Measurements from ENCODE around the gene PAK1. TPM values are rescaled to one million over a fixed set of nuclear protein-coding genes. Genes with fewer than 3 reads are reported as not detected.

PAK1 gene
- total and polyA plus RNA-seq, 8 donors: 16.7 to 89.5 (median 46.5) TPM

GRCh38 chr11:77322926-77323590 lies 150.8 kb downstream of the PAK1 start:
- DNase-seq: no peak
- intact Hi-C loops (cut with DNase I; ENCODE audit: low total_unique reads): no loop called here

GRCh38 chr11:77322506-77322905 lies 151.4 kb downstream of the PAK1 start:
- intact Hi-C loops (cut with DNase I; ENCODE audit: low total_unique reads): no loop called here
- peak overlapping the region in 1 of 5 donors; percentile 41 for H3K27ac ChIP-seq
- no peaks in the 10 kb centered on the region for H3K4me1 ChIP-seq
- H3K9me3 ChIP-seq: no peaks in the 10 kb centered on the region
- peaks cover 0 to 50% (median 36%) of the 10 kb centered on the region in 4 donors for H3K36me3 ChIP-seq
- 55 to 94% (median 81%) methylated on average over 2 of the region's 2 CpGs for WGBS, 5 donors
- TF ChIP-seq POLR2A (IDR thresholded peaks at IDR 0.05) (no peak), EP300 (IDR thresholded peaks at IDR 0.05) (no peak), POLR2AphosphoS5 (IDR thresholded peaks at IDR 0.05) (no peak)
- TF ChIP-seq, protein P1, sequence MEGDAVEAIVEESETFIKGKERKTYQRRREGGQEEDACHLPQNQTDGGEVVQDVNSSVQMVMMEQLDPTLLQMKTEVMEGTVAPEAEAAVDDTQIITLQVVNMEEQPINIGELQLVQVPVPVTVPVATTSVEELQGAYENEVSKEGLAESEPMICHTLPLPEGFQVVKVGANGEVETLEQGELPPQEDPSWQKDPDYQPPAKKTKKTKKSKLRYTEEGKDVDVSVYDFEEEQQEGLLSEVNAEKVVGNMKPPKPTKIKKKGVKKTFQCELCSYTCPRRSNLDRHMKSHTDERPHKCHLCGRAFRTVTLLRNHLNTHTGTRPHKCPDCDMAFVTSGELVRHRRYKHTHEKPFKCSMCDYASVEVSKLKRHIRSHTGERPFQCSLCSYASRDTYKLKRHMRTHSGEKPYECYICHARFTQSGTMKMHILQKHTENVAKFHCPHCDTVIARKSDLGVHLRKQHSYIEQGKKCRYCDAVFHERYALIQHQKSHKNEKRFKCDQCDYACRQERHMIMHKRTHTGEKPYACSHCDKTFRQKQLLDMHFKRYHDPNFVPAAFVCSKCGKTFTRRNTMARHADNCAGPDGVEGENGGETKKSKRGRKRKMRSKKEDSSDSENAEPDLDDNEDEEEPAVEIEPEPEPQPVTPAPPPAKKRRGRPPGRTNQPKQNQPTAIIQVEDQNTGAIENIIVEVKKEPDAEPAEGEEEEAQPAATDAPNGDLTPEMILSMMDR (IDR thresholded peaks at IDR 0.05): no peak
- DNase-seq: no peak
- no peak overlapping the region for H3K4me3 ChIP-seq
- H3K27me3 ChIP-seq: no peaks in the 10 kb centered on the region

More at GRCh38 chr11:77322926-77323590, 150.8 kb downstream of the PAK1 start:
- Histone ChIP-seq H3K27me3 (no peaks in the 10 kb centered on the region), H3K9me3 (no peaks in the 10 kb centered on the region), H3K27ac (no peak overlapping the region), H3K4me3 (no peak overlapping the region), H3K4me1 (no peaks in the 10 kb centered on the region), H3K36me3 (peaks cover 0 to 50% (median 36%) of the 10 kb centered on the region in 4 donors)
- 59 to 84% (median 72%) methylated on average over 2 of the region's 2 CpGs for WGBS, 5 donors
- no peak for TF ChIP-seq POLR2AphosphoS5 (IDR thresholded peaks at IDR 0.05)
- no peak for TF ChIP-seq EP300 (IDR thresholded peaks at IDR 0.05)
- no peak for TF ChIP-seq POLR2A (IDR thresholded peaks at IDR 0.05)
- TF ChIP-seq, protein P1 (IDR thresholded peaks at IDR 0.05): no peak

GRCh38 chr11:77320351-77320750 lies 153.5 kb downstream of the PAK1 start:
- DNase-seq: no peak
- peaks cover 0 to 34% (median 25%) of the 10 kb centered on the region in 4 donors for H3K36me3 ChIP-seq
- no peak for TF ChIP-seq EP300 (IDR thresholded peaks at IDR 0.05)
- TF ChIP-seq, protein P1 (IDR thresholded peaks at IDR 0.05): no peak
- intact Hi-C loops (cut with DNase I; ENCODE audit: low total_unique reads): no loop called here
- H3K27ac ChIP-seq: no peak overlapping the region
- no peak overlapping the region for H3K4me3 ChIP-seq
- no peaks in the 10 kb centered on the region for H3K27me3 ChIP-seq
- WGBS, 5 donors: 86 to 100% (median 90%) methylated on average over 1 of the region's 1 CpG
- no peaks in the 10 kb centered on the region for H3K4me1 ChIP-seq
- no peaks in the 10 kb centered on the region for H3K9me3 ChIP-seq

GRCh38 chr11:77318600-77318999 lies 155.3 kb downstream of the PAK1 start:
- intact Hi-C loops (cut with DNase I; ENCODE audit: low total_unique reads): no loop called here

More at GRCh38 chr11:77318600-77318999, 155.3 kb downstream of the PAK1 start:
- WGBS, 5 donors: 81 to 85% (median 84%) methylated on average over 2 of the region's 2 CpGs
- H3K36me3 ChIP-seq: peaks cover 0 to 23% (median 20%) of the 10 kb centered on the region in 4 donors
- H3K27me3 ChIP-seq: no peaks in the 10 kb centered on the region
- no peaks in the 10 kb centered on the region for H3K9me3 ChIP-seq
- H3K27ac ChIP-seq: no peak overlapping the region
- TF ChIP-seq POLR2A (IDR thresholded peaks at IDR 0.05) (no peak), EP300 (IDR thresholded peaks at IDR 0.05) (no peak), POLR2AphosphoS5 (IDR thresholded peaks at IDR 0.05) (no peak)
- TF ChIP-seq, protein P1 (IDR thresholded peaks at IDR 0.05): no peak
- no peaks in the 10 kb centered on the region for H3K4me1 ChIP-seq
- H3K4me3 ChIP-seq: no peak overlapping the region
- DNase-seq: no peak
